ENCODE results near the gene SLBP.

The SLBP gene

DNA sequence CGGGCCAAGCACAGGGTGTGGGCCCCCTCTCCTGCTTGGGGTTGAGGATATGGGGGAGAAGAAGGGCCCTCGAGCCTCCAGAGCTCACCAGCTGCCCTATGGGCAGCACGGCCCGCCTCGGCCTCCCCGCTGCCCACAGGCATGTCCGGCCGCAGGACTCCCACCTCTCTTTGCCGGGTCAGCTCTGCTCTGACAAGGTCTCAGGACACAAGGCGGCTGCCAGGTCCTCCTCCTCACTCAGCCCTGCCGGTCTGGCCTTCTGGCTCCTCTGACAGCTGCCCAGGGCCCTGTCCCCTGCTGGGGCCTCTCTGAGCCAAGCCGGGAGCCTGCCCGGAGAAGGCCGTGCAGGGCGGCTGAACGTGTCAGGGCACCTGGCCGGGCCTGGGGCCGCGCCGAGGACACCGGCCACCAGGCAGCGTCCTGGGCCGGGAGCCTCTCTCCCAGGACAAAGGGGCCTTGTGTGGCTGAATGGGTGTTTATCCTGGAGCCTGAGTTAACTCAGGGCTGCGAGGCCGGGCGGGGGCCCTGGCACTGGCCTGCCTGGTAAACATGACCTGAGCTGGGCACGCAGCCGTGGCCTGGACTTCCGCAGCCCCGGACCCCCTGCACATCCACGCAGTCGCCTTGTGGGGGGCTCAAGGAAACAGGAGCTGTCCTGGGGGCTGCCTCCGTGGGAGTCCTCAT, 34.9 kb upstream of the SLBP start:
- TF ChIP-seq, protein P1, sequence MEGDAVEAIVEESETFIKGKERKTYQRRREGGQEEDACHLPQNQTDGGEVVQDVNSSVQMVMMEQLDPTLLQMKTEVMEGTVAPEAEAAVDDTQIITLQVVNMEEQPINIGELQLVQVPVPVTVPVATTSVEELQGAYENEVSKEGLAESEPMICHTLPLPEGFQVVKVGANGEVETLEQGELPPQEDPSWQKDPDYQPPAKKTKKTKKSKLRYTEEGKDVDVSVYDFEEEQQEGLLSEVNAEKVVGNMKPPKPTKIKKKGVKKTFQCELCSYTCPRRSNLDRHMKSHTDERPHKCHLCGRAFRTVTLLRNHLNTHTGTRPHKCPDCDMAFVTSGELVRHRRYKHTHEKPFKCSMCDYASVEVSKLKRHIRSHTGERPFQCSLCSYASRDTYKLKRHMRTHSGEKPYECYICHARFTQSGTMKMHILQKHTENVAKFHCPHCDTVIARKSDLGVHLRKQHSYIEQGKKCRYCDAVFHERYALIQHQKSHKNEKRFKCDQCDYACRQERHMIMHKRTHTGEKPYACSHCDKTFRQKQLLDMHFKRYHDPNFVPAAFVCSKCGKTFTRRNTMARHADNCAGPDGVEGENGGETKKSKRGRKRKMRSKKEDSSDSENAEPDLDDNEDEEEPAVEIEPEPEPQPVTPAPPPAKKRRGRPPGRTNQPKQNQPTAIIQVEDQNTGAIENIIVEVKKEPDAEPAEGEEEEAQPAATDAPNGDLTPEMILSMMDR (IDR thresholded peaks at IDR 0.05), result no peak

DNA sequence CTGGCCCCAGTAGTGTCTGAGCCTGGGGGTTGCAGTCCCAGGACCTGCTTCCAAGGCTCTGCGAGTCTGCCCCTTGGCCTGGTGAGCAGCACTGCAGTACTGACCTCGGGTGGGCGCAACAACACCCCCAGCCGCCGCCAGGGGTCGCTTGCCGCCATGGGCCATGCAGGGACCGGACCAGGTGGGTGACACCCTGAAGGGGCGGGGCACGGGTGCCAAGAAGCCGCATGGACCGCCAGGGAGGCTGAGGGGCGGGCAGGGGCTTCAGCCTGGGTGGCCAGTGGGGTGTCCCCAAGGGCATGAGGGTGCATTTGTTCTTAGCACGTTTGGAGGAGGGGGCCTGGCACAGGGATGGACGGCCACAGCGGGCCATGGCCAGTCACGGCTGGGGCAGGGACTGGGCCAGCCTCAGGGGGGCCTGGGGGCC, 34.2 kb upstream of the SLBP start:
- TF ChIP-seq, protein P1 (IDR thresholded peaks at IDR 0.05), result peak; percentile 87

DNA sequence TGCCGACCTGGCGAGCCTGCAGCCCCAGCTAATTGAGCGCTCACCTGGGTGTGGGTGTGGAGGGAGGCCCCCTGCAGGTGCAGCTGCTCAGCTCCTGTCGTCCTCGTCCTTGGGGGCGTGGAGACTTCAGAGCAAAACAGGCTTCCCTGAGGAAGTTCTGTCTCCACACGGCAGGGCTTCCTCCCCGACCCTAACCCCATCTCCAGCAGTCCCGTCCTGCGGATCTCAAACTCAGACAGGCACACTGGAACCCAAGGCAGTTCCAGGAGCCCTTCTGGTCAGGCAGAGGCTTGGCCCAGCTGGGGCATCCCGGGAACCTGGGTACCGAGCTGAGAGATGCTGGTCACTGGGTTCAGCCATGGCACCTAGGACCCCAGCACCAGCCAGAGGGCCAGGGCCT, 33.6 kb upstream of the SLBP start:
- TF ChIP-seq, protein P1 (IDR thresholded peaks at IDR 0.05), result no peak

DNA sequence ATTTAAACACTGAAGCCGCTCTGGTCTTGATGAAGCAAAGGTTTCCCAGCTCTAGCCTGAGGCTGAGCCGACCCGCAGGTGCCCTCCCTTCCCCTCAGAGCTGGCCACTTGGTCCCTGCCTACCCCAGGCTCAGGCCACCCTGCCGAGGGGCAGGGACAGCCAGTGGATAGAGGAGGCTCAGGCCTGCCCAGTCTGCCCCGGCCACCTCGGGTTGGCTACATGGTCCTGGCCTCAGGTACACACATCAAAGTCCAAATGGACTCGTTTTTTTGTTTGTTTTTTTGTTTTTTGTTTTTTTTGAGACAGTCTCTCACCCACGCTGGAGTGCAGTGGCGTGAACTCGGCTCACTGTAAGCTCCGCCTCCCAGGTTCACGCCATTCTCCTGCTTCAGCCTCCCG, 33.0 kb upstream of the SLBP start:
- TF ChIP-seq, protein P1 (IDR thresholded peaks at IDR 0.05), result no peak

DNA sequence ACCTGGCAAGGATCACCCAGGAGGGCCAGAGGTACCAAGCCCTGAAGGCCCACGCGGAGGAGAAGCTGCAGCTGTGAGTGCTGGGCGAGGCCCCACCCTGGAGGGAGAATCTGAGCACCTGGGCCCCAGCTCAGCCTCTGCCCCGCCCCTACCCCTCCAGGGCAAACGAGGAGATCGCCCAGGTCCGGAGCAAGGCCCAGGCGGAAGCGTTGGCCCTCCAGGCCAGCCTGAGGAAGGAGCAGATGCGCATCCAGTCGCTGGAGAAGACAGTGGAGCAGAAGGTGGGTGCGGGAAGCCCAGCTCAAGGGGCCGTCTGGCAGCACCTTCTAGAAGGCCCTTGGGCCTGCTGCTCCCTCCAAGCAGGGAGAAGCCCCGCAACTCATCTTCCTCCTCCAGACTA, 32.4 kb upstream of the SLBP start:
- TF ChIP-seq, protein P1 (IDR thresholded peaks at IDR 0.05), result no peak

DNA sequence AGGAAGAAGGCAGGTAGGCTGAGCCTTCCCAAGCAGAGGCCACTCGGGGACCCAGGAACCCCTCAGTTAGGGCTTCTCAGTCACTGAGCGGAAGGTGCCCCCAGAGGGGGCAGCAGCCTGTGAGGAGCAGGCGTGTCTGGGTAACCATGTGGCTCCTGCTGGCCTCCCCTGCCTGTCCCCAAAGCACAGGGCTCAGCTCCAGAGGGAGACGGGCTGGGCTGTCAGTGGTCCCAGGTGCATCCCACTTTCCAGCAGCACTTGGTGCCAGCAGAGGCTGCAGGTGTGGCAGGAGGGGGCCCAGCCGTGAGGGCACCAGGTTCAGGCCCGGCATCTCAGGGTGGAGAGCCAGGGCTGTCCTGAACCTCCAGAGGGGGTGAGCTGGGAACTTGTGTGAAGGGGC, 31.9 kb upstream of the SLBP start:
- TF ChIP-seq, protein P1 (IDR thresholded peaks at IDR 0.05), result no peak

DNA sequence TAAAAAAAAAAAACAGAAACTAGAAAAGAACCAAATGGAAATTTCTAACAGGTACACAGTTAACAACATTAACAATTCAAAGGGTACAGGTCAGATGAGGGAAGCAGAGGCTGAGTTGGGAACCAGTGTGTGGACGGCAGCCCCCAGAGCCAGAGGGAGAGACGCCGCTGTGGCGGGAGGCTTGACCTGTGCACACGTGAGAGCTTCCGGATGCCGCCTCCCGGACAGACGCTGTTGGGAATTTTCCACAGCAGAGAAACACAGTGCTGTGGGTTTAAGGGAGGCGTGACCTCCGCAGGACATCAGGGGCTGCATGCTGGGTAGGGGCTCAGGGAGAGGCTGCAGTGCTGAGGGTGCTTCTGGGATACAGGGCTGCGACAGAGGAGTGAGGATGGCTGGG, 31.4 kb upstream of the SLBP start:
- TF ChIP-seq, protein P1 (IDR thresholded peaks at IDR 0.05), result no peak

DNA sequence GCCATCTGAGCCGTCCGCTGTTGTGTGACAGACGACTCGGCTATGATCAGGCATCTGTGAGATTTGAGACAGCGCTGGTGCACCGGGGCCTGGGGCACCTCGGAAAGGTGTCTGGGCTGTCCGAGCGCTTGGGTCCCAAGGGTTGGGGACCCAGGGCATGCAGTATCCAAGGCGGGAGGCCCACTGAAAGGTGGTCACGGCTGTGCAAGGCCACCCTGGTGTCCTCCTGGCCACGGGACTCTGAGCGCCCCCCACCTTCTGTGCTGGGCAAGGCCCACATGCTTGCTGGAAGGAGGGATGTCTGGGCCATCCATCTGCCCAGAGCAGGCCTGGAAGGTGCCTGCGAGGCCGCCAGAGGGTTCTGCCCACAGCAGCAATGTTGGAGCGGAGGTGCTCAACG, 29.1 kb upstream of the SLBP start:
- TF ChIP-seq, protein P1 (IDR thresholded peaks at IDR 0.05), result no peak
